Transverse colon (tissue), 4 donors: ENCODE results near the gene RHOBTB3. TPM values are rescaled to one million over a fixed set of nuclear protein-coding genes. Genes with fewer than 3 reads are reported as not detected.

ENCODE experiments used
- DNase-seq: peaks from one replicate; pipeline ENCODE4 v3.0.0-alpha.2; 2019
- H3K27ac ChIP-seq, 4 donors: fragments of 200-600 bp; sonication (generic); 2 replicates each; pipeline ENCODE4 v1.5.1; 2016 to 2018; ENCODE audit warnings: inconsistent platforms in 4 of 4
- H3K27me3 ChIP-seq: fragments of 200-600 bp; sonication (generic); 2 replicates; pipeline ENCODE4 v1.5.1; 2017; ENCODE audit warnings: inconsistent platforms
- H3K36me3 ChIP-seq, 4 donors: fragments of 200-600 bp; sonication (generic); 2 replicates each; pipeline ENCODE4 v1.5.1; 2017 to 2019; ENCODE audit warnings: inconsistent platforms in 4 of 4
- H3K4me1 ChIP-seq, 4 donors: fragments of 200-600 bp; sonication (generic); 2 replicates each; pipeline ENCODE4 v1.5.1; 2017 to 2020; ENCODE audit warnings: inconsistent platforms in 4 of 4
- H3K4me3 ChIP-seq, 4 donors: fragments of 200-600 bp; sonication (generic); 1 replicate in 1 of 4; 2 replicates in 3 of 4; pipeline versions ENCODE4 v1.5.1 to v1.6.1; 2017 to 2019; ENCODE audit warnings: inconsistent platforms in 4 of 4
- H3K9me3 ChIP-seq, 2 donors: fragments of 200-600 bp; sonication (generic); 2 replicates each; pipeline ENCODE4 v1.5.1; 2017 to 2019; ENCODE audit warnings: inconsistent platforms in 2 of 2
- CTCF ChIP-seq, 5 experiments: fragments of 200-600 bp in 3 of 5; fragments of 450-650 bp in 2 of 5; sonication (generic) in 3 of 5; IDR thresholded peaks; 1 replicate in 2 of 5; 2 replicates in 3 of 5; pipeline ENCODE4 v1.5.1; 2016 to 2017; ENCODE audit warnings: antibody characterized with exemption in 5 of 5, inconsistent platforms in 3 of 5, mild to moderate bottlenecking in 2 of 5, moderate library complexity in 1 of 5
- EP300 ChIP-seq: sonication (generic); formaldehyde crosslinking; IDR thresholded peaks from one replicate; pipeline ENCODE4 v1.6.1; 2017; ENCODE audit warnings: antibody characterized with exemption, low read depth
- POLR2A ChIP-seq: fragments of 450-650 bp; IDR thresholded peaks from one replicate; pipeline ENCODE4 v1.6.1; 2016; ENCODE audit warnings: antibody characterized with exemption, mild to moderate bottlenecking, moderate library complexity
- POLR2AphosphoS5 ChIP-seq, 3 donors: sonication (generic); formaldehyde crosslinking; IDR thresholded peaks; one replicate each; pipeline ENCODE4 v1.6.1; 2016; ENCODE audit warnings: antibody characterized with exemption in 3 of 3
- WGBS, 2 donors: methylation state at CpG; one replicate each; pipeline ENCODE4 v1.1.5; 2018; ENCODE audit warnings: low coverage in 1 of 2; 5-methylcytosine and 5-hydroxymethylcytosine counted together
- in situ Hi-C, 4 donors: fragments of 200-750 bp; cut with MboI; loops; one replicate each; pipeline versions ENCODE4 v1.15.0 to v1.15.1; 2017; ENCODE audit warnings: low sequenced_read_pairs in 3 of 4, low pct_ligation_motif_present in 1 of 4, low pct_unique_long_range_greater_than_20kb in 1 of 4
- intact Hi-C: fragments of 100-400 bp; cut with DNase I; formaldehyde crosslinking; loops from one replicate; pipeline ENCODE4 v1.15.1; 2023; ENCODE audit warnings: low total_unique reads
- total RNA-seq, 4 donors: library from RNA; depleted of rRNA; stranded (reverse); fragments of >200 nt; gene quantifications; one replicate each; pipeline ENCODE4 v1.1.0, GENCODE V29; 2016

The RHOBTB3 gene
- total RNA-seq, 4 donors from 2014 or later = 53.0 to 143 (median 84.2) TPM

DNA sequence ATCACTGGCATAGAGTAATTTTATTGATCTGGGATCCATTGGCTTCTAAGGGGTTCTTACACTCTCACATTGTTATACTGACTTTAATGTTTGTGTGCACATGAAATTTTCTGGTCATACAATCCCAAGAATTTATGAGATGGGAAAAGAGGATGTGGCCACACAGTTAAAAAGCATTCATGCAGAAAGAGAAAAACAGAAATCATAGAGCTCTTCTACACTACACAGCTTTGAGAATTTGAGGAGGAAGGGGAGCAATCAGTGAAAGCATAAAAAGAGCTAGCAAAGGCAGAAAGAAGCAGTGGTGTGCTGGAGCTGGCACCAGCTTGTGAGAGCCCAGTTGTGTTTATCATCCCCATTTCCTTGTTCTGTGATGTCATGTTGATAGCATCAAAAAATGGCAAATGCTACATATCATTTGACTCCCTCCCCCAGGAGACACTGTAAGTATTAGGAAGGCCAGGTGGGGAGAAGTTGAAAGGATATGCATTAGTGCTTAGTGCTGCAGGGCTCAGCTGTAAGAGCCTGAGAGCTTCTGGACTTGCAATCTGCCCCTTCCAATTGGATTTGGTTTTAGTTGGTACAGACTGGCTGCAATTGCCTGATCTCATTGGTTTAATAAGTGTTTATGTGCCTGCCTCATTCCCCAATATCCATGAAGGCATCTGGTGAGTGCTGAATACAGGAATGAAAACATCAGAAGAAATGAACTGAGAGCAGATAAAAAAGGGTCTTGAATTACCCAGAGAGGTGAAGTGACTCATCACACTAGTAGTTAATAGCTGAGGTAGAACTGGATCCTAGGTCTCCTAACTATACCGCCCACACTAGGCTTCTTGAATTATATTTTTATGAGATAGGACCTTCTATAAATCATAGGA is 30.9 kb downstream of the RHOBTB3 start:
- in situ Hi-C loops (loop anchor here in 1 of 4 donors (10.0 kb wide), 1 partner anchor 107 kb away; no protein-coding TSS in a partner anchor), intact Hi-C loops (no loop called here)
- no peak for DNase-seq
- Histone ChIP-seq H3K36me3 (no peaks in the 10 kb centered on the region), H3K4me3 (no peak overlapping the region), H3K9me3 (no peaks in the 10 kb centered on the region), H3K27ac (no peak overlapping the region), H3K27me3 (no peaks in the 10 kb centered on the region), H3K4me1 (peaks cover 0 to 43% (median 29%) of the 10 kb centered on the region in 4 donors)
- WGBS, 2 donors = 83 to 100% methylated on average over 1 of the region's 1 CpG
- no peak for TF ChIP-seq EP300
- TF ChIP-seq POLR2AphosphoS5 (IDR thresholded peaks at IDR 0.05) = no peak
- no peak for TF ChIP-seq POLR2A
- no peak for TF ChIP-seq CTCF (IDR thresholded peaks at IDR 0.05)

GRCh38 chr5:95762652-95763041 is 31.5 kb downstream of the RHOBTB3 start:
- no peaks in the 10 kb centered on the region for H3K36me3 ChIP-seq
- TF ChIP-seq POLR2AphosphoS5 (IDR thresholded peaks at IDR 0.05) = no peak
- no peak for TF ChIP-seq CTCF (IDR thresholded peaks at IDR 0.05)
- TF ChIP-seq POLR2A = no peak
- no peak for DNase-seq
- no peak overlapping the region for H3K27ac ChIP-seq
- H3K4me1 ChIP-seq = peaks cover 0 to 43% (median 29%) of the 10 kb centered on the region in 4 donors
- 89 to 90% methylated on average over 2 to 5 of the region's 5 CpGs for WGBS, 2 donors
- intact Hi-C loops (no loop called here), in situ Hi-C loops (loop anchor here in 1 of 4 donors (10.0 kb wide), 1 partner anchor 108 kb away; no protein-coding TSS in a partner anchor)
- H3K4me3 ChIP-seq = no peak overlapping the region
- H3K9me3 ChIP-seq = no peaks in the 10 kb centered on the region
- H3K27me3 ChIP-seq = no peaks in the 10 kb centered on the region

GRCh38 chr5:95763941-95764340 is 32.8 kb downstream of the RHOBTB3 start:
- DNase-seq = no peak
- WGBS, 2 donors = 93 to 94% methylated on average over 3 to 6 of the region's 6 CpGs
- H3K27me3 ChIP-seq = no peaks in the 10 kb centered on the region
- H3K9me3 ChIP-seq = no peaks in the 10 kb centered on the region
- no peak overlapping the region for H3K27ac ChIP-seq
- in situ Hi-C loops (loop anchor here in 1 of 4 donors (10.0 kb wide), 1 partner anchor 109 kb away; no protein-coding TSS in a partner anchor), intact Hi-C loops (no loop called here)
- no peak for TF ChIP-seq POLR2A
- TF ChIP-seq CTCF (IDR thresholded peaks at IDR 0.05) = no peak
- TF ChIP-seq EP300 = no peak
- TF ChIP-seq POLR2AphosphoS5 (IDR thresholded peaks at IDR 0.05) = no peak
- H3K4me3 ChIP-seq = no peak overlapping the region
- peaks cover 0 to 37% (median 23%) of the 10 kb centered on the region in 4 donors for H3K4me1 ChIP-seq
- peaks cover 0 to 6% (median 2%) of the 10 kb centered on the region in 4 donors for H3K36me3 ChIP-seq

GRCh38 chr5:95768731-95769130 is 37.6 kb downstream of the RHOBTB3 start:
- Histone ChIP-seq H3K27me3 (no peaks in the 10 kb centered on the region), H3K4me1 (peaks cover 0 to 8% (median 2%) of the 10 kb centered on the region in 4 donors), H3K9me3 (no peaks in the 10 kb centered on the region), H3K4me3 (no peak overlapping the region), H3K36me3 (peaks cover 0 to 6% (median 2%) of the 10 kb centered on the region in 4 donors), H3K27ac (no peak overlapping the region)
- 95% methylated on average over 9 of the region's 9 CpGs; no CpG with 5 or more reads in 1 of the 2 donors for WGBS, 2 donors
- TF ChIP-seq EP300 (no peak), POLR2A (no peak), CTCF (IDR thresholded peaks at IDR 0.05) (no peak), POLR2AphosphoS5 (IDR thresholded peaks at IDR 0.05) (no peak)
- intact Hi-C loops (no loop called here), in situ Hi-C loops (loop anchor here in 1 of 4 donors (10.0 kb wide), 1 partner anchor 114 kb away; no protein-coding TSS in a partner anchor)
- no peak for DNase-seq
